Endodermal cell (in vitro differentiated cells): ENCODE data around the gene NID2. TPM values are rescaled to one million over a fixed set of nuclear protein-coding genes. Genes with fewer than 3 reads are reported as not detected.

Experiments used
- DNase-seq: peaks from one replicate; pipeline ENCODE4 v3.0.0-alpha.2; 2017
- H3K27ac ChIP-seq: 2 replicates; pipeline ENCODE4 v1.5.1; 2013; ENCODE audit warnings: mild to moderate bottlenecking, low read depth, low read length, moderate library complexity
- H3K27me3 ChIP-seq: 2 replicates; pipeline ENCODE4 v1.6.1; 2013; ENCODE audit warnings: mild to moderate bottlenecking, low read length, moderate library complexity; ENCODE audit not compliant: insufficient read depth, control insufficient read depth, poor library complexity, severe bottlenecking
- H3K36me3 ChIP-seq: 2 replicates; pipeline ENCODE4 v1.7.0; 2013; ENCODE audit warnings: mild to moderate bottlenecking, low read length, moderate library complexity; ENCODE audit not compliant: control insufficient read depth, insufficient read depth
- H3K4me1 ChIP-seq: one replicate; pipeline ENCODE4 v1.7.0; 2013; ENCODE audit warnings: low read length; ENCODE audit not compliant: control insufficient read depth, insufficient read depth
- H3K4me3 ChIP-seq: 2 replicates; pipeline ENCODE4 v1.5.1; 2013; ENCODE audit warnings: mild to moderate bottlenecking, low read length, moderate library complexity
- H3K9ac ChIP-seq: 2 replicates; pipeline ENCODE4 v1.6.1; 2013; ENCODE audit warnings: mild to moderate bottlenecking, low read length, moderate library complexity; ENCODE audit not compliant: poor library complexity, severe bottlenecking; ENCODE audit errors: extremely low read depth
- H3K9me3 ChIP-seq: 2 replicates; pipeline ENCODE4 v1.6.1; 2013; ENCODE audit warnings: mild to moderate bottlenecking, low read length, moderate library complexity; ENCODE audit not compliant: control insufficient read depth
- H3K27ac Mint-ChIP-seq: 2 replicates; pipeline ENCODE4 v1.8.0; 2020; ENCODE audit warnings: mixed read lengths
- H3K27me3 Mint-ChIP-seq: 2 replicates; pipeline ENCODE4 v1.8.0; 2021; ENCODE audit warnings: mild to moderate bottlenecking, mixed read lengths; ENCODE audit not compliant: insufficient read depth
- H3K36me3 Mint-ChIP-seq: 2 replicates; pipeline ENCODE4 v1.8.0; 2020; ENCODE audit warnings: low read depth, mixed read lengths
- H3K4me1 Mint-ChIP-seq: 2 replicates; pipeline ENCODE4 v1.8.0; 2020; ENCODE audit warnings: mixed read lengths
- H3K4me3 Mint-ChIP-seq: 2 replicates; pipeline ENCODE4 v1.8.0; 2020; ENCODE audit warnings: mild to moderate bottlenecking, moderate library complexity, mixed read lengths
- H3K9me3 Mint-ChIP-seq: 2 replicates; pipeline ENCODE4 v1.8.0; 2020; ENCODE audit warnings: mild to moderate bottlenecking, mixed read lengths
- WGBS, 2 experiments: methylation state at CpG; one replicate each; pipeline versions ENCODE4 v1.1.5 to v1.1.7; 2013; ENCODE audit warnings: missing lambda C conversion rate in 2 of 2, mixed read lengths in 1 of 2; ENCODE audit not compliant: insufficient coverage in 1 of 2, insufficient read length in 1 of 2; 5-methylcytosine and 5-hydroxymethylcytosine counted together
- total RNA-seq, 2 donors: library from RNA; stranded (reverse); fragmentation: NEBNext Ultra II Directional in 1 of 2; extraction: Animal tissue kit (Norgen Biotek cat#: 25700) in 1 of 2; gene quantifications; 2 replicates in 1 of 2; 3 replicates in 1 of 2; pipeline ENCODE4 v1.2.1, GENCODE V29; 2021
- TF ChIP-seq, protein P1 (sequence below): fragments of 200-600 bp; sonication (generic); conservative IDR thresholded peaks from 2 replicates; pipeline ENCODE4 v1.5.0; 2021; ENCODE audit warnings: antibody characterized with exemption, mild to moderate bottlenecking

Gene NID2
- total RNA-seq, 2 donors from 2014 or later: 1.7 to 2.9 TPM

DNA sequence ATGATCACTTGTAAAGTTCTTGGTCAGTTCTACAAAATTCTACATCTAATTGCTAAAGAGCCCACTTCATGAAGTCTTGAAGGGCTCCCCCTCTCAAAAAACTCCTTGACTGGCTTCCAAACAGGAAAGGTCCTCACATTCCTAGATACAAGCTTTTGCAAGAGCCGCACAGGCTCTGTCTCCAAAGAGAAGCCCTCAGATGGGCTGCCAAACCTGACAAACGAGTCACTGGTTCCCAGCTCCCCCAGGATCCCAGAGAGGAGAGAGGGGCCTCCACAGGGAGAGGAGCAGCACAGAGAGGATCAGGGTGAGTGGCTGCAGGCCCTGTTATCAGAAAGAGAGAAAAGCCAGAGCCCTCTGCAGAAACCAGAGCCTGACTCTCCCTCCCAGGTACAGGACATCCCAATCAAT is 5.8 kb downstream of the NID2 start:
- no peaks in the 10 kb centered on the region for H3K36me3 ChIP-seq
- WGBS, 2 experiments: 67 to 76% methylated on average over 1 to 2 of the region's 2 CpGs
- no peaks in the 10 kb centered on the region for H3K9me3 ChIP-seq
- H3K9ac ChIP-seq: no peak overlapping the region
- H3K27me3 Mint-ChIP-seq: peaks cover 40% of the 10 kb centered on the region
- no peaks in the 10 kb centered on the region for H3K36me3 Mint-ChIP-seq
- TF ChIP-seq, protein P1, sequence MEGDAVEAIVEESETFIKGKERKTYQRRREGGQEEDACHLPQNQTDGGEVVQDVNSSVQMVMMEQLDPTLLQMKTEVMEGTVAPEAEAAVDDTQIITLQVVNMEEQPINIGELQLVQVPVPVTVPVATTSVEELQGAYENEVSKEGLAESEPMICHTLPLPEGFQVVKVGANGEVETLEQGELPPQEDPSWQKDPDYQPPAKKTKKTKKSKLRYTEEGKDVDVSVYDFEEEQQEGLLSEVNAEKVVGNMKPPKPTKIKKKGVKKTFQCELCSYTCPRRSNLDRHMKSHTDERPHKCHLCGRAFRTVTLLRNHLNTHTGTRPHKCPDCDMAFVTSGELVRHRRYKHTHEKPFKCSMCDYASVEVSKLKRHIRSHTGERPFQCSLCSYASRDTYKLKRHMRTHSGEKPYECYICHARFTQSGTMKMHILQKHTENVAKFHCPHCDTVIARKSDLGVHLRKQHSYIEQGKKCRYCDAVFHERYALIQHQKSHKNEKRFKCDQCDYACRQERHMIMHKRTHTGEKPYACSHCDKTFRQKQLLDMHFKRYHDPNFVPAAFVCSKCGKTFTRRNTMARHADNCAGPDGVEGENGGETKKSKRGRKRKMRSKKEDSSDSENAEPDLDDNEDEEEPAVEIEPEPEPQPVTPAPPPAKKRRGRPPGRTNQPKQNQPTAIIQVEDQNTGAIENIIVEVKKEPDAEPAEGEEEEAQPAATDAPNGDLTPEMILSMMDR: no peak
- H3K4me1 Mint-ChIP-seq: peaks cover 4% of the 10 kb centered on the region
- H3K27ac ChIP-seq: no peak overlapping the region
- no peaks in the 10 kb centered on the region for H3K9me3 Mint-ChIP-seq
- H3K27ac Mint-ChIP-seq: no peak overlapping the region
- no peak overlapping the region for H3K4me3 Mint-ChIP-seq
- no peak overlapping the region for H3K4me3 ChIP-seq
- peaks cover 2% of the 10 kb centered on the region for H3K4me1 ChIP-seq
- peaks cover 31% of the 10 kb centered on the region for H3K27me3 ChIP-seq
- peak; percentile 56 for DNase-seq

DNA sequence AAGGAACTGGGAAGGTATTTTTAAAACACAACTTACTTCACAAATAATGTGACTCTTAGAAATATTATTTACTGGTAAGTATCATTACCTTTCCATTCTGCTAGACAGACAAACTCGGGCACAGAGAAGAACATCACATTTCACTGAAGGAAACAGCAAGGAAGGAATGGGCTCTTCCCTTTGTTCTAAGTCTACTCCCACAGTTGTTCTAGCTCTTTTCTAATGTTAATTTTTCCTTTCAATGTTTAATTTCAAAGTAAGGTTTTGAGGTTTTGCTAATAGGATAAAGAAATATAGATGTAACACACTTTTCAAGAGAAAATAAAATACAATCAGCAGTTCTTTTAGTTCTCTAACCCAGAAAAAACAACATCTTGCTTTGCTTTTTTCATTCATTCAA is 7.0 kb downstream of the NID2 start:
- WGBS, 2 experiments: 32% methylated on average over 1 of the region's 1 CpG; no CpG with 5 or more reads in 1 of the 2 experiments
- Histone ChIP-seq H3K9ac (no peak overlapping the region), H3K27ac (no peak overlapping the region), H3K27me3 (peaks cover 19% of the 10 kb centered on the region), H3K4me1 (no peaks in the 10 kb centered on the region), H3K4me3 (no peak overlapping the region), H3K36me3 (no peaks in the 10 kb centered on the region), H3K9me3 (no peaks in the 10 kb centered on the region)
- H3K36me3 Mint-ChIP-seq: no peaks in the 10 kb centered on the region
- TF ChIP-seq, protein P1: no peak
- H3K27ac Mint-ChIP-seq: no peak overlapping the region
- H3K4me3 Mint-ChIP-seq: no peak overlapping the region
- no peaks in the 10 kb centered on the region for H3K4me1 Mint-ChIP-seq
- no peaks in the 10 kb centered on the region for H3K9me3 Mint-ChIP-seq
- no peak for DNase-seq
- peaks cover 29% of the 10 kb centered on the region for H3K27me3 Mint-ChIP-seq

DNA sequence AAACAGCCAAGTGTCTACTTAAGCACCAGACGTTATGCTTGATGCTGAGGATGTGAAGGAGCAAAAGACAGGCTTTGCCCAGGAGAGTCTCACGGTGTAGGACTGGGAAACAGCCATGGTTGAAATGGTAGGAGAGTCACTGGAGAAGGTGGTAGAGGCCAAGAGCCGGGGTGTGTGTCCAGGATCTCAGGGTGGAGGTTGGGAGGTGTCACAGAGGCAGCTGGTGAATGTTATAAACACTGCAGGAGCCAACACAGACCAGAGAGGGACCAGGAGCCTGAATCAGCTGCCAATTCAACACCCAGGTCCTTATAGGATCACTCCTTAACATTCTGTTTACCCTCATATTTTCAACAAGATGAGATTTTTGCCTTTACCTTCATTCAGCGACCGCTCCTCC is 7.5 kb downstream of the NID2 start:
- TF ChIP-seq, protein P1: no peak
- H3K9me3 Mint-ChIP-seq: no peaks in the 10 kb centered on the region
- Histone ChIP-seq H3K9me3 (no peaks in the 10 kb centered on the region), H3K27me3 (peaks cover 14% of the 10 kb centered on the region), H3K36me3 (no peaks in the 10 kb centered on the region), H3K27ac (no peak overlapping the region), H3K9ac (no peak overlapping the region), H3K4me1 (no peaks in the 10 kb centered on the region), H3K4me3 (no peak overlapping the region)
- WGBS, 2 experiments: 81 to 88% methylated on average over 3 to 5 of the region's 5 CpGs
- no peaks in the 10 kb centered on the region for H3K4me1 Mint-ChIP-seq
- no peaks in the 10 kb centered on the region for H3K36me3 Mint-ChIP-seq
- DNase-seq: no peak
- H3K27me3 Mint-ChIP-seq: peaks cover 24% of the 10 kb centered on the region
- no peak overlapping the region for H3K27ac Mint-ChIP-seq
- H3K4me3 Mint-ChIP-seq: no peak overlapping the region
